ENCODE results near the gene DIDO1.

Gene DIDO1

GRCh38 chr20:62908971-62909791, 17.1 kb downstream of the DIDO1 start:
- no peak for DNase-seq

- no peak for DNase-seq
These were observed 18.7 kb downstream of the DIDO1 start for GRCh38 chr20:62907384-62908317.

- DNase-seq = no peak
These were observed 19.5 kb downstream of the DIDO1 start for GRCh38 chr20:62906647-62907375.

DNA sequence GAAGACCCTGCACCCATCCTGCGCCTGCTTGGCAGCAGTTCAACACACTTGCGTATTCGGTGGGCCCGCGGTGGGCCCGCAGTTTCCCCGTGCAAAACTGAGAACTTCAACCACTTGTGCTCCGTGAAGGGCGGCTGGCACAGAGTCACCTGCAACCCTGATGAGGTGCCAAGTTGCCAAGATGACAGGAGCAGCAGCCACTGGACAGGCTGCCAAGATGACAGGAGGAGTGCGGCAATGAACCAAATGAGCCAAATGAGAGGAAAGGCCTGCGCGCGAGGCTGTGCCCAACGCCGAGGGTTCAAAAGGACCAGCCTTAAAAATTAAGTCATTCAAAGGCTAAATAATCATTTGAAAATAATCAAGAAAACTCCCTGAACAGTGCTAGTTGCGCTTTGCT, 20.1 kb downstream of the DIDO1 start:
- DNase-seq = no peak

DNA sequence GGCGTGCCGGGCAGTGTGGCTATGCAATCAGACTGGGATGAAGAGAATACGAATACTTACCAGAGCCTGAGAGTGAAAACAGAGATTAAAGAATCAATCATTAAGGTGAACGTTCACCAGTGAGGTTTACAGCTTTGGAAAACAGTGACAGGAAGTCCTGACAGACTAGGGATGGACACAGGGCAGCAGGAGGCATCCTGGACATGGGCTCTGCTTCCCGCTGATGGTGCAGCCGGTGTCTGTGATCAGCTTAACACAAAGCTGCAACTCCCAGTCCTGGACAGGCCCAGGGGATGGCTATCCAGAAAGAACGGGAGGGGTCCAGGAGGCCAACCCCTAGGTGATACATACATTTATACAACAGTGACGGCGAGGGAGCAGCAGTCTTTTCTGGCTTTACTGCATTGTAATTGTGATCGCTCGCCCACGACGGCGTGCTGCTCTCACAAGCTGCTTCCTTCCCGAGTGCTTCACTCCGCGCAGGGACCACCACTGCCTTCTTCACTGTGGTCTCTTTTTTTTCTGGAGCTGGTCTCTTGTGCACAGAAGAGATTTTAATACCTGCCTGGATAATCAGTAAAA, 20.7 kb downstream of the DIDO1 start:
- DNase-seq = no peak

DNA sequence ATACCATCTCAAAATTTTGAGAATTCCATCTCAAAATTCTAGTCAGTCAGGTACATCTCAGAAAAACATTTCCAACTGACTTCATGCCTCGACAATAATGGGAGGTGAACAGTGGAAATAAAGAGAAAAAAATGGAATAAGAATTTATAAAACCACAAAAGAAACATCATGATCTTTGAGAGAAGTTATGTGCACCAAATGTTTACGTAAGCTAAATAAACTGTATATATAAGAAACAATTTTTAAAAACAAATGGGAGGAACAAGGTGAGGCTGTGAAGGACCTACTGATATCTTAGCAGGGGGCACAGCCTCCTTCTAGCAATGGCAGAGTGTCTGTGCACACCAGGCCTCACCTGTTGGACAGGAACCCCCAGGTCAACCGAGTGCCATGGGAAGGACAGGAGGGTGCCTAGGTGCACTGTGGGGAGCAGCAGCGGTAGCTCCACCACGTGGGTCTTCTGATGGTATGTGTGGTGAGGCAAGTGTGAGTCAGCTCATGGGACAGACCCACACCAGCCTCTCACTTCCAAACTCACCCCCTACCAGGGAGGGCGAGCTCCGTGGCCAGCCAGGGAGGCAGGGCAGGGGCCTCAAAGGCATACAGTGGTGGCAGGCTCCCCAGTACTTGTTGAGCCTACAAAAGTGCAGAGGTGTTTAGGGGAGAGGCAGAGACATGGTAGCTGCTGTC, 23.2 kb downstream of the DIDO1 start:
- no peak for DNase-seq

DNA sequence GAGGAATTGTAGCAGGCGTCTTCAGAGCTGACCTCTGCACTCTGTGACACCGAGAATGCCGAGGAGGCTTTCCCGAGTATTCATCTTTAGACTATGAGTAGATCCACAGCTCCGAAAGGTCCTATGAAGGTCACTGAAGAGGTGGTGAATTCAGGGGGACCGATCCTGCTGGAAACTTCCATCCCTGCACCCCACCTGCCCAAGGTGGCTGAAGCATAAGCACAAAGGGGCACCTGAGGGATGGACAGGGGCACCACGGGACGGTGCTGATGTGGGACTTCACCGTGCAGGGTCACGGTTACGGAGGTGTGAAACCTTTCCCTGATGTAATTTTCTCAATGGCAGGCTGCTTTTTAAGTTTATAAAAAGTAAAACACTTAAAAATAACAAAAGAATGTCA, 24.4 kb downstream of the DIDO1 start:
- DNase-seq = no peak

- DNase-seq = no peak
These were observed 25.4 kb downstream of the DIDO1 start for GRCh38 chr20:62900692-62901584.

- DNase-seq = peak; percentile 38
These were observed 26.1 kb downstream of the DIDO1 start for GRCh38 chr20:62900052-62900691.

DNA sequence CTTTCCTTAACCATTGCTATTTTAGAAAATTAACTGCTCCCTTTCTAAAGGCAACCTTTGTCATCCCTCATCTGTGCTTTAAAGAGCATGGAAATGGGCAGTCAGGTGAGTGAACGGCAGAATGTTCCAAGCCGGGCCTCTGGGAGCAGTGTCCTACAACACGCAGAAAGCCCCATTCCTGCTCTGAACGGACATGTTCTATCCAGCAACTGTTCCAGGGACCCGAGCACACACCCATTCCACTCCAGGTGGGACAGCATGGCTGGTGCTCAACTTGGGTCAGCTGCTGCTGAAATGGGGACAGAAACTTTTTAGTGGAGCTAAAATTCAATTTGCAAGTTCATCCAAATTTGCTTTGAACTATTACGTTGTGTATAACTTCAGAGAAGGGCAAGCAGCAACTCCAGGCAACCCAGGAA, 26.7 kb downstream of the DIDO1 start:
- no peak for DNase-seq

- no peak for DNase-seq
These were observed 27.2 kb downstream of the DIDO1 start for GRCh38 chr20:62898970-62899632.

DNA sequence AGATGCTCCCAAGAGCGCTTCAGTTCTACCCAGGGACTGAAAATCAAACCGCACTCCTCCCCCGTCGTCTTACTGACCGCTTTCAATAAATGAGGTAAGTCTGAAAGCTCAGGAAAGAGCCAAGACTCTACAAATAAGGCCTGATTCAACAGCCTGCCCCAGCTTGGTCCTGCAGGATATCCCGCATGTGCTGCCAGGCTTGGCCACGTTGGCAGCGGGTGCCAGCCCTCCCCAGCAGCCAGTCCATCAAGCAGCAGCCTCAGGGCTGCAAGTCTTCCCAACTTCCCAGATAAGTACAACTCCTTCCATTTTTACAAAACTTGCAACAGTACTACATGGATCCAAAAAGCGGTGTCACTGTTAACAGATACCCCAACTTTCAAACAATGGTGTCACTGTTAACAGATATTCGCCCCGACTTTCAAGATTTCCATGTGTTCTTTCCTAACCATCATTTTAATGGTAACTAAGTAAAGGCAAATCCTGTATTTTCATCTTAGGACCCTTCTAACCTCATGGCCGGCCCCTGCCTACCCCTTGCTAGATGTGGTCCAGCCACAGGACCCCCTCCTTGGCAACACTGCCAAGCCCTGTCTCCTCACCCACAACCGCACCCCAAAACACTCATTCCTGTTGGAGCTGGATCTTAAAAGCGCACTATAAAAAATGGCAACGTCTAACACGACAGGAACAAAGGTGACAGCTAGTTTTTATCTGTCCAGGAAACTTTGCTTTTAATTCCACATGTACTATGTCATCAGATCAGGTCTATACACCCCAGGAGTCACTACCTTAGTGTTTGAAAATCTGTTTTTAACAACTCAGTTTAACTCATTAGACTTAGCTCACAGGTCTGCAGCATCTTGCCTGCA, 28.0 kb downstream of the DIDO1 start:
- no peak for DNase-seq

- no peak for DNase-seq
These were observed 28.6 kb downstream of the DIDO1 start for GRCh38 chr20:62897666-62898065.

GRCh38 chr20:62896526-62896925, 29.8 kb downstream of the DIDO1 start:
- no peak for DNase-seq

DNA sequence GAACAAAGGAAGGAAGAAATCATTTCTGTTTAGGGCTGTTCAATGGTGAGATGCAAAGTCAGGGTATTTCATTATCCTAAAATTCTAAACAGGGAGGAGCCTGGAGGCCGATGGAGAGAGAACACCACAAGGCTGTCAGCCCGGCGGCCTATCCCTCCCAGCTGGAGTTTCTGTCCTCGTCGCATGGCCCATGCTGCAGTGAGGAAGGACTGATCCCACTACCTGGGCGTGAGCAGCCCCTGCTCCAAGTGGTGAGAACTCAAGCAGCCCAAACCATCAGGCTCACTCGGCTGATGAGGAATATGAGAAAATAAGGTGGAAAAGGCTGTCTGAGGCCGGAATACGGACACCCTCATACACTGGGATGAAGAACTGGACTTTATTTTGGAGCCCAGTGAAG, 30.8 kb downstream of the DIDO1 start:
- no peak for DNase-seq

- no peak for DNase-seq
These were observed 32.0 kb downstream of the DIDO1 start for GRCh38 chr20:62894261-62894660.

DNA sequence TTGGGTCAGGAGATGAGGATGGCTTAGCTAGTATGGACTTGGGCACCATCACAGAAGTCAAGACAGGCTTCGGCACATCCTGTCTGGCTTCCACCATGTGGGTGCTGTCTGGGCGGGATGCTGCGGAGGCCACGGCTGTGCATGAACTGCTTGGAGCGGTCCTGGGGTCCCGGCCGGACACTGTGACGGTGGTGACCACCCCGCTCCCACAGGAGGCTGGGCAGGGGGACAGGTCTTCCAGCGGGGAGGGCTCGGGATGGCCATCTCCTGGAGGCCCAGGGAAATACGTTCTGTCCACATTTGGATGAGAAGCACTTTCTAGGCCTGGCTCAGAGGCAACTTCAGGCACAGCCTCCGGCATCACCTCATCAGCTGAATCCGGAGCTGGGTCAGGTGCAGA, 32.6 kb downstream of the DIDO1 start:
- DNase-seq = no peak

DNA sequence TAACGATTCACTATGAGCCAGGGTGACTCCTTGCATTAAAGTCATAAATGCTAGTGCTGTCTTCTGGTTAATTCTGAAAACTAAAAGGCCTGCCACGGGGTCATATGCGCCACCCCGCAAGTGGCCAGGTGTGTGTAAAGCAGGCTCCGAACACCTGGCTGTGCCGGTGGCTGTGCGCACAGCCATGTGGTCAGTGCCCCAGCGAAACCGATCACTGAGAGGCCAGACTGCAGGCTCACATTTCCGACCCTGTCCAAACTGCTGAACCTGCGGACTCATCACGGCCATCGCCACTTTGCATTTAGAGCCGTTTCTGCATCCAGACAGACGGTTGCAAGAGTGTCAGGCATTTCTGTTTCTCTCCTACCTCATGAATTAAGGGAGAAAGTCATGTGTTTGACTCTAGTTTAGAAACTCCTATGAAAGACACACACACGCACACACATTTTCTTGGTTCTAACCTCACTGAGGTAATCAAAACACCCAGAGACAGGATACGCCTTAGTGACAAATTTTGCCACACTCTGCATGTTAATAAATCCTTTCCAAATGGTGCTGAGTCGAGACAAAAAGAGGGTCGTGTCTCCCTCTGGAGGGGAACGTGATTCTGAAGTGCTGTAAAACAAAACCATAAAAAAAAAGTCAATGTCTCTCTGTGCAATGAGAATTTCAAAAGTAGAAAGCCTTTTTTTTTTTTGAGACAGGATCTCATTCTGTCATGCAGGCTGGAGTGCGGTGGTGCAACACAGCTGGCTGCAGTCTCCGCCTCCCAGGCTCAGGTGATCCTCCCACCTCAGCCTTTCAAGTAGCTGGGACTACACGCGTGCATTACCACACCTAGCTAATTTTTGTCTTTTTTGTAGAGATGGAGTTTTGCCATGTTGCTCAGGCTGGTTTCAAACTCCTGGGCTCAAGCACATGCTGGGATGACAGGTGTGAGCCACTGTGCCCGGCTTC, 33.7 kb downstream of the DIDO1 start:
- no peak for DNase-seq
